Neural crest cell (in vitro differentiated cells): ENCODE results near the gene ARNT2. TPM values are rescaled to one million over a fixed set of nuclear protein-coding genes. Genes with fewer than 3 reads are reported as not detected.

Experiments used
- DNase-seq: peaks from one replicate; pipeline ENCODE4 v3.0.0; 2021; ENCODE audit warnings: low read depth, mixed read lengths, low spot score
- H3K27ac Mint-ChIP-seq: one replicate; pipeline ENCODE4 v1.8.0; 2021; ENCODE audit warnings: mild to moderate bottlenecking, mixed read lengths; ENCODE audit not compliant: unreplicated experiment
- H3K27me3 Mint-ChIP-seq: 2 replicates; pipeline ENCODE4 v1.8.0; 2021; ENCODE audit warnings: low read depth, mild to moderate bottlenecking, mixed read lengths
- H3K36me3 Mint-ChIP-seq: 2 replicates; pipeline ENCODE4 v1.8.0; 2021; ENCODE audit warnings: low read depth, mild to moderate bottlenecking, mixed read lengths
- H3K4me1 Mint-ChIP-seq: 2 replicates; pipeline ENCODE4 v1.8.0; 2021; ENCODE audit warnings: mixed read lengths
- H3K4me3 Mint-ChIP-seq: one replicate; pipeline ENCODE4 v1.8.0; 2021; ENCODE audit warnings: mild to moderate bottlenecking, mixed read lengths
- H3K9me3 Mint-ChIP-seq: 2 replicates; pipeline ENCODE4 v1.8.0; 2021; ENCODE audit warnings: mixed read lengths
- total RNA-seq: library from RNA; stranded (reverse); gene quantifications from 2 replicates; pipeline ENCODE4 v1.2.1, GENCODE V29; 2021
- TF ChIP-seq, protein P1 (sequence below): fragments of 200-600 bp; sonication (generic); conservative IDR thresholded peaks from 2 replicates; pipeline ENCODE4 v1.5.0; 2021; ENCODE audit warnings: antibody characterized with exemption, mild to moderate bottlenecking

Gene ARNT2
- total RNA-seq, 1 donor from 2014 or later: 58.3 TPM

DNA sequence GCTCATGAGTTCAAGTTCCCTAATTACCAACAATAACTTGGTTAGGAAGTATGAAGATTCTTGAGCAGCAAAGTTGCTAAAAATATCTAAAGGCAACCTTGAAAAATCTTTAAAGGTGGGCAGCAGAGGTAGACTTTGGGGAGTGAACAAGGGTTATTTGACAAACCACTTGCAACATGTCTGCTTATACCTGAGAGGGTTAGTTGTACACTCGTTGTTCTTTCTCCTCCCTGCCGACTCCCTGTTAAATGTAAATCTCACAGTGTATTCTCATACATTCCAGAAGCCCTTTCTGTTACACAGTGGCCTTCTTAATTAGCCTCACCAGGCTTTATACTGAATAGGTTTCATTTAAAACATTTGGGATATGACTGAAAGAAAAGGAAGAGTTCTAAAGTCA, 121.7 kb downstream of the ARNT2 start:
- Mint-ChIP-seq H3K27ac (no peak overlapping the region), H3K27me3 (no peaks in the 10 kb centered on the region), H3K36me3 (peaks cover 20% of the 10 kb centered on the region), H3K9me3 (no peaks in the 10 kb centered on the region), H3K4me3 (no peak overlapping the region), H3K4me1 (no peaks in the 10 kb centered on the region)
- TF ChIP-seq, protein P1, sequence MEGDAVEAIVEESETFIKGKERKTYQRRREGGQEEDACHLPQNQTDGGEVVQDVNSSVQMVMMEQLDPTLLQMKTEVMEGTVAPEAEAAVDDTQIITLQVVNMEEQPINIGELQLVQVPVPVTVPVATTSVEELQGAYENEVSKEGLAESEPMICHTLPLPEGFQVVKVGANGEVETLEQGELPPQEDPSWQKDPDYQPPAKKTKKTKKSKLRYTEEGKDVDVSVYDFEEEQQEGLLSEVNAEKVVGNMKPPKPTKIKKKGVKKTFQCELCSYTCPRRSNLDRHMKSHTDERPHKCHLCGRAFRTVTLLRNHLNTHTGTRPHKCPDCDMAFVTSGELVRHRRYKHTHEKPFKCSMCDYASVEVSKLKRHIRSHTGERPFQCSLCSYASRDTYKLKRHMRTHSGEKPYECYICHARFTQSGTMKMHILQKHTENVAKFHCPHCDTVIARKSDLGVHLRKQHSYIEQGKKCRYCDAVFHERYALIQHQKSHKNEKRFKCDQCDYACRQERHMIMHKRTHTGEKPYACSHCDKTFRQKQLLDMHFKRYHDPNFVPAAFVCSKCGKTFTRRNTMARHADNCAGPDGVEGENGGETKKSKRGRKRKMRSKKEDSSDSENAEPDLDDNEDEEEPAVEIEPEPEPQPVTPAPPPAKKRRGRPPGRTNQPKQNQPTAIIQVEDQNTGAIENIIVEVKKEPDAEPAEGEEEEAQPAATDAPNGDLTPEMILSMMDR: no peak
- no peak for DNase-seq

DNA sequence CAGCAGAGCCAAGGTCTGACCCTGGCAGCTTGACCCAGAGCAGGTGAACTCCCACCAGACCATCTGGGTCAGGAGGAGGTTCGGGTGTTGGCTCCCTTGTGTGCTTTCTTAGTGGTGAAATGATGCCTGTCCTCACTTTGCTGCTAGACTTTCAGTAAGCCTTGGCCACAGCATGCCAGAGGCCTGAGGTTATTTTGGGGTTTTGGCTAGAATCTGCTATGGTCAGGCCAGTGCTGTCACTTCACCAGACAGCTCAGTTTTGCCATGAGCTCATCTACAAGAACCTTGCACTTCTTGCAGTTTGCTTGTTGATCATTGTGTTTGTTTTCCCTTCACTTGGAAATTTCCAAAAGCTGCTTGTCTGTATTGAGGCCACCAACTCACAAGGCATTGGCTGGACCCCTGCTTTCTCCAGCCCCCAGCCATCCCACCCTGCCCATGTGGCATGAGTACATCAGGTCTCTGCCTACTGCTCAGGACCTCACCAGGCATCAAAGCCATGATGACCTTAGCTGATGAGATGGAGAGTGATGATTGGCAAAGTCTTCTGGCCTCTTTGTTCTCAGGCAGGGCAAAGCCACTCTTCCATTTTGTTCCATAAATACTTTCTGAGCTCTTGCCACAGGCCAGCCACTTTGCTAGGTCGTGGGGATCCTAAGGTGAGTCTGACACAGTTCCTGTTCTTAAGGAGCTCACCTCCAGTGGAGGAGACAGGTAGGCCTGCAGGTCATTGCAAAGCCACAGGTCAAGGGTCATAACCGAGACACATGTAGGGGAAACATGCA, 122.6 kb downstream of the ARNT2 start:
- Mint-ChIP-seq H3K36me3 (peaks cover 24% of the 10 kb centered on the region), H3K4me1 (no peaks in the 10 kb centered on the region), H3K9me3 (no peaks in the 10 kb centered on the region), H3K27me3 (no peaks in the 10 kb centered on the region), H3K27ac (peak overlapping the region; percentile 20), H3K4me3 (no peak overlapping the region)
- no peak for DNase-seq
- TF ChIP-seq, protein P1: no peak

DNA sequence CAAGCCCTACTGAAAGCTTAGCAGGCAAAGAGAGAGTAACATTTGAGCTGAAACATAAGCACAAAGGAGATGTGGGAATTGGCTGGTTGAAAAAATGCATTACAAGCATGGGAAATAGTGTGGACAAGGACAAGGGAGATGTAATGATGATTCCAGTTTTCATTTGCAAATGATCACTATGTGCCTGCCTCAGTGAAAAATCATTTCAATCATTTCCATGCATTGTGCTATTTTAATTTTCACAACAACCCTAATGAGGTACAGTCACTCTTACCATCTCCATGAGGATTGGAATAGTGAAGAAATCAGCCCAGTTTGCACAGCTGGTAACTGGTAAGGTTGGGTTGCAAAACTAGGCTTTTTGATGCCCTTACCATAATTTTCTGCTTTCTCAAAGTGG, 123.2 kb downstream of the ARNT2 start:
- TF ChIP-seq, protein P1: no peak
- no peak overlapping the region for H3K27ac Mint-ChIP-seq
- H3K4me1 Mint-ChIP-seq: no peaks in the 10 kb centered on the region
- H3K36me3 Mint-ChIP-seq: peaks cover 28% of the 10 kb centered on the region
- no peak overlapping the region for H3K4me3 Mint-ChIP-seq
- DNase-seq: no peak
- no peaks in the 10 kb centered on the region for H3K27me3 Mint-ChIP-seq
- H3K9me3 Mint-ChIP-seq: no peaks in the 10 kb centered on the region

DNA sequence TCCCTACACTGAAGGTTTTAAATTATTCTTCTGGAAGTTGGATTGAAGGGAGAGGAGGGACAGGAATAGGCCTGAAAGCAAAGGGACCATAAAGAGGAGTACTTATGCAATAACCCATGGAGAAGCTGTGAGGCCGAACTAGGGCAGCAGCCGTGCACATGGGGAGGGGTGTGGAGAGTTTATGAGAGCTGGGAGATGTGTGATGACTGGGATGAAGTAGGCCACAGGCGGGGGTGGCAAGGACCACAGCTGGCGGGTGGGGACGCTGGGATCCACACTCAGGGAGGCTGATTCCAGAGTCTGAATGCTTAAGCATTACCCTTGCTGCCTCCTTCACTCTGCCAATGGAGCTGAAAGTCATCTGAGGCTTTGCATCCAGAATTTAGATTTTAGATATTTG, 123.8 kb downstream of the ARNT2 start:
- peaks cover 34% of the 10 kb centered on the region for H3K36me3 Mint-ChIP-seq
- peaks cover 4% of the 10 kb centered on the region for H3K9me3 Mint-ChIP-seq
- no peaks in the 10 kb centered on the region for H3K4me1 Mint-ChIP-seq
- H3K27ac Mint-ChIP-seq: no peak overlapping the region
- no peak overlapping the region for H3K4me3 Mint-ChIP-seq
- no peaks in the 10 kb centered on the region for H3K27me3 Mint-ChIP-seq
- no peak for DNase-seq
- TF ChIP-seq, protein P1: no peak

DNA sequence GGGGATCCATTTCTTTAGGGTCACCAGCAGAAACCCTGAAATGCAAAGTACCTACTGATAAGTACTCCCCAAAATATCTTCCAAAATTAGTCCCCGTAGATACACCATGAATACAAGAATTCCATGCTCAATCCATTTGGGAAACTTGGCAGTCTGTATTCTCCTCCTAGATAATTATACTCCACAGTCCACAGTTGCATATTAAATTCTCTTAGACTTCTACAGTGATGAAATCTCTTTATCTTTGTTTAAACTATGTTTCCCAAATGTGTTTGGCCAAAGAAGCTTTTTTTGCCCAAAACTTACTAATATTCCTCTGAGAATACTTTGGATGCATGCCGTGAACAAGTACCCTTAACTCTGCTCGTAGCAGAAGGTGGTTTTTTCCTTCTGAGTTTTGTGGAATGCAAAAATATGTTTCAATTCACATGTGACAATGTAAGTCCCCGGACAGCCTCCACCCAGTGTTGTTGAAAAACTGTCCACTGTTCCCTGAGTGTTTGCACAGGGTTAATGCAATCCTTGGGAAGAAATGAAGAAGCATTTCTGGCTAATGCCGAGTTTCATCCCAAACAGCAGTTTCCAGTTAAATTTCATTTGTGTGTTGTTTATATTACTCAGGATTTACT, 126.7 kb downstream of the ARNT2 start:
- Mint-ChIP-seq H3K4me1 (peaks cover 1% of the 10 kb centered on the region), H3K36me3 (peaks cover 59% of the 10 kb centered on the region), H3K27me3 (no peaks in the 10 kb centered on the region), H3K4me3 (no peak overlapping the region), H3K27ac (no peak overlapping the region), H3K9me3 (peaks cover 18% of the 10 kb centered on the region)
- DNase-seq: no peak
- TF ChIP-seq, protein P1: no peak
